ENCODE data around the gene KASH5.

KASH5 gene

DNA sequence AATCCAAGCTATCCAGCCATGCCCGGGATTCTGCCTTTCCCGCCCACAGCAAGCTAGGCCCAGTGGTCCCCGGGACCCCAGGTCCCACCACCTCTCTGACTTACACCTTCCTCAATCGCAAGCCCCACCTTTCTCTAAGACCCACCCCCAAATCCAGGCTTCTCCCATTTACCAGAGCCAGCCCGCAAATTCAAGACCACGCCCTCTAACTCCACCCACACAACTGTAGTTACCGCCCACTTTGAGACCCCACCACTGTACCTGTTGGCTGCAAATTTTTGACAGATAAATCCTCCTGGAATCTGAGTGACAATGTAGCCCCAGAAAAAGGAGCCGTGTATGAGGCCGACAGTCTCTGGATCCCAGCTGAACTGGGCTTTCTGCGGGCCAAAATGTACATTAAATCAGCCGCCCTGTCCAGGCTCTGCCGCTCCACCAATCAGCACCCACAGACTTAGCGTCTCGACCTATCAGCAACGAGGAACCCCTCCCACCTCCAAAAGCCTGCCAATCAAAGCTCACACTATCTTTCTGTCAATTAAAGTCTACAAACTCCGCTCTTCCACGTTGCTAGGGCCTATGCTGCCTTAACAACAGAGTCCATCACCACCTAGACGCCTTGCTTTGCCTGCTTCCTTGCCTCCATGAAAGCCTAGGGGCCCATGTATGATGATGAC lies 47.0 kb downstream of the KASH5 start:
- Histone ChIP-seq H3K4me3 (ENCODE audit: low read length) (no peak overlapping the region), H3K4me1 (ENCODE audit: control insufficient read depth, insufficient read depth, low read length) (no peaks in the 10 kb centered on the region), H3K9ac (ENCODE audit: low read length) (no peak overlapping the region), H3K36me3 (ENCODE audit: control insufficient read depth, insufficient read depth, low read length, severe bottlenecking) (no peaks in the 10 kb centered on the region), H3K27me3 (replicated peaks; ENCODE audit: control insufficient read depth, insufficient read depth, low read length) (peaks cover 53% of the 10 kb centered on the region), H3K9me3 (ENCODE audit: control insufficient read depth, low read length) (no peaks in the 10 kb centered on the region)
- DNase-seq (ENCODE audit: low read depth), result no peak

DNA sequence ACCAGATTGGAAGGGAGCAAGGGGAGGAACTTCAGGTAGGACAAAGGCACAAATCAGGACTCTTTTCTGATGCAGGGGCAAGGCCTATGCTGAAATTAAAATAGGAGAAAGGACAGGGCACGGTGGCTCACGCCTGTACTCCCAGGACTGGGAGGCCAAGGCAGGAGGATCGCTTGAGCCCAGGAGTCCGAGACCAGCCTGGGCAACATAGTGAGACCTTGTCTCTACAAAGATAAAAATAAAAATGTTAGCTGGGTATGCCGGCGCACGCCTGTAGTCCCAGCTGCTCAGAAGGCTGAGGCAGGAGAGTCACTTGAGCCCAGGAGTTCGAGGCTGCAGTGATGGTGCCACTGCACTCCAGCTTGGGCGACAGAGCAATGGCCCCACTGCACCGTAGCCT lies 47.6 kb downstream of the KASH5 start:
- Histone ChIP-seq H3K9ac (ENCODE audit: low read length) (no peak overlapping the region), H3K27me3 (replicated peaks; ENCODE audit: control insufficient read depth, insufficient read depth, low read length) (peaks cover 54% of the 10 kb centered on the region), H3K4me1 (ENCODE audit: control insufficient read depth, insufficient read depth, low read length) (no peaks in the 10 kb centered on the region), H3K4me3 (ENCODE audit: low read length) (no peak overlapping the region), H3K9me3 (ENCODE audit: control insufficient read depth, low read length) (no peaks in the 10 kb centered on the region), H3K36me3 (ENCODE audit: control insufficient read depth, insufficient read depth, low read length, severe bottlenecking) (no peaks in the 10 kb centered on the region)
- DNase-seq (ENCODE audit: low read depth), result no peak

GRCh38 chr19:49436381-49437017 lies 48.5 kb downstream of the KASH5 start:
- no peak for DNase-seq (ENCODE audit: low read depth)
- H3K4me3 ChIP-seq (ENCODE audit: low read length), result no peak overlapping the region
- no peak overlapping the region for H3K9ac ChIP-seq (ENCODE audit: low read length)
- H3K27me3 ChIP-seq (replicated peaks; ENCODE audit: control insufficient read depth, insufficient read depth, low read length), result peaks cover 55% of the 10 kb centered on the region
- no peaks in the 10 kb centered on the region for H3K4me1 ChIP-seq (ENCODE audit: control insufficient read depth, insufficient read depth, low read length)
- no peaks in the 10 kb centered on the region for H3K9me3 ChIP-seq (ENCODE audit: control insufficient read depth, low read length)
- no peaks in the 10 kb centered on the region for H3K36me3 ChIP-seq (ENCODE audit: control insufficient read depth, insufficient read depth, low read length, severe bottlenecking)

GRCh38 chr19:49437231-49437630 lies 49.2 kb downstream of the KASH5 start:
- Histone ChIP-seq H3K36me3 (ENCODE audit: control insufficient read depth, insufficient read depth, low read length, severe bottlenecking) (no peaks in the 10 kb centered on the region), H3K9ac (ENCODE audit: low read length) (no peak overlapping the region), H3K4me1 (ENCODE audit: control insufficient read depth, insufficient read depth, low read length) (peaks cover 2% of the 10 kb centered on the region), H3K9me3 (ENCODE audit: control insufficient read depth, low read length) (no peaks in the 10 kb centered on the region), H3K27me3 (replicated peaks; ENCODE audit: control insufficient read depth, insufficient read depth, low read length) (peaks cover 60% of the 10 kb centered on the region), H3K4me3 (ENCODE audit: low read length) (no peak overlapping the region)
- DNase-seq (ENCODE audit: low read depth), result no peak

GRCh38 chr19:49438261-49438660 lies 50.2 kb downstream of the KASH5 start:
- no peak overlapping the region for H3K9ac ChIP-seq (ENCODE audit: low read length)
- peaks cover 60% of the 10 kb centered on the region for H3K27me3 ChIP-seq (replicated peaks; ENCODE audit: control insufficient read depth, insufficient read depth, low read length)

GRCh38 chr19:49439836-49440235 lies 51.8 kb downstream of the KASH5 start:
- Histone ChIP-seq H3K36me3 (ENCODE audit: control insufficient read depth, insufficient read depth, low read length, severe bottlenecking) (no peaks in the 10 kb centered on the region), H3K4me1 (ENCODE audit: control insufficient read depth, insufficient read depth, low read length) (peaks cover 4% of the 10 kb centered on the region), H3K4me3 (ENCODE audit: low read length) (no peak overlapping the region), H3K9ac (ENCODE audit: low read length) (no peak overlapping the region), H3K27me3 (replicated peaks; ENCODE audit: control insufficient read depth, insufficient read depth, low read length) (peaks cover 56% of the 10 kb centered on the region), H3K9me3 (ENCODE audit: control insufficient read depth, low read length) (no peaks in the 10 kb centered on the region)
- DNase-seq (ENCODE audit: low read depth), result no peak

More at GRCh38 chr19:49438261-49438660, 50.2 kb downstream of the KASH5 start:
- Histone ChIP-seq H3K4me3 (ENCODE audit: low read length) (no peak overlapping the region), H3K9me3 (ENCODE audit: control insufficient read depth, low read length) (no peaks in the 10 kb centered on the region), H3K4me1 (ENCODE audit: control insufficient read depth, insufficient read depth, low read length) (peaks cover 4% of the 10 kb centered on the region), H3K36me3 (ENCODE audit: control insufficient read depth, insufficient read depth, low read length, severe bottlenecking) (no peaks in the 10 kb centered on the region)
- DNase-seq (ENCODE audit: low read depth), result no peak

DNA sequence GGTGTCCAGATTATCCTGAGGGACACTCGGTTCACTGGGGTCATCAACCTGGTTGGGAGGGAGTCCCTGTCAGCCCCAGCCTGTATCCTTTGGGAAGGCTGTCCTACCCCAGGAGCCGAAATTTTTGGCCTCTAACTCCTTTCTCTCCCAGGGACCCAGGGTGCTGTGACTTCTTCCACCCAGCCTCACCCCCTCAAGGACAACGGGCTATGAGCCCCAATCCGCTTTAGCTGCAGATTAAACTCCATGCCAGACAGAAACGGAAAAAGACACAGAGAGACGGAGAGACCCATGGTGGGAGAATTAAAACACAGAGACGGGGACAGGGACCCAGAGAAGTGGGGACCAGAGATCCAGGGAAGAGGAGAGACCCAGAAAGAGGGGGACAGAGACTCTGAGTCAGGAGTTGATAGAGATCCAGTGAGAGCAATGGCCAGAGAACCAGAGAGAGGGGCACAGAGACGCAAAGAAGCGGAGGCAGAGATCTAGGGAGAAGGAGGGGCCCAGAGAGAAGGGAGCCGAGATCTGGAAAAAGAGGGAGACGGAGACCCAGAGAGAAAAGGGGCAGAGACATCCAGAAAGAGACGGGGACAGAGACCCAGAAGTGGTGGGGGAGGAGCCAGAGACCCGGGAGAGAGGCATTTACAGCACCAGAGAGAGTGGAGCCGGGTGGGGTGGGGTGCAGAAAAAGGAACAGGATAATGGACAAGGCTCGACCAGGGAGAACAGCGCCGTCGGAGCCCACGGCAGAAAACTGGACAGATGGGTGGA lies 52.6 kb downstream of the KASH5 start:
- no peaks in the 10 kb centered on the region for H3K36me3 ChIP-seq (ENCODE audit: control insufficient read depth, insufficient read depth, low read length, severe bottlenecking)
- H3K4me3 ChIP-seq (ENCODE audit: low read length), result no peak overlapping the region
- DNase-seq (ENCODE audit: low read depth), result no peak
- peaks cover 56% of the 10 kb centered on the region for H3K27me3 ChIP-seq (replicated peaks; ENCODE audit: control insufficient read depth, insufficient read depth, low read length)
- H3K9me3 ChIP-seq (ENCODE audit: control insufficient read depth, low read length), result no peaks in the 10 kb centered on the region
- H3K9ac ChIP-seq (ENCODE audit: low read length), result no peak overlapping the region
- peaks cover 4% of the 10 kb centered on the region for H3K4me1 ChIP-seq (ENCODE audit: control insufficient read depth, insufficient read depth, low read length)

DNA sequence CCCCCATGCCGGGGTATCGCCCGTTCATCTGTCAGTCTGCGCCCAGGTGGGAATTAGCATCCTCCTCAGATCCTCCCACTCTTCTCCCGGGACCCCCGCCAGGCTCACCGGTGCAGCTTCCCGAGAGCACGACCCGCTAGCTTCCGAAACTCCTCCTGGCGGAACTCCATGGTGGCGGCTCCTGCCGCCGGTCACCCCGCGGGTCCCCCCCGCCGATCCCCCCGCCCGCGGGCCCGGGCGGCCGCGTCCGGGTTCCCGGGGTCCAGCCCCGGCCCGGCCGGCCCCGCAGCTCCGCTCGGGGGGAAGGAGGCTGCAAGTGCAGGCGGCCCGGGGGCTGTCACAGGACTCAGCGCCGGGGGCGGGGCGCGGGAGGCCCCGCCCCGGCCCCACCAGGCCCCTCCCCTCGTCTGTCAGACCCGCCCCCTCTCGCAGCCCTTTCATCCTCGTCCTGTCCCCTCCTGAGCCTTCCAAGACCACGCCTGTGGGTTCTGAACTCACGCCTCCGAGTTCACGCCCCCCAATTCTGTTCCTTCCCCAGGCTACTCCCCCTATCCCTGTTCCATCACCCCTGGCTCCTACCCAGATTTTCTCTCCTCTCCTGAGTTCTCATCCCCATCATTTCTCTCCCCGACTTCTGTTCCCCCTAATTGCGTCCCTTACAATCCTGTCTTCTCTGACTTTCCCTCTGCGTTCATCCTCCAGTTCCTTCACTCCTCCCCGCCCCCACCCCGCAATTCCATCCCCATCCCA lies 53.3 kb downstream of the KASH5 start, which contains the start of gene SLC17A7:
Gene SLC17A7, minus strand, starts transcription at position 318 of the 750 bp plus-strand sequence. Its CDS starts 148 bp downstream, at position 170.
- H3K9me3 ChIP-seq (ENCODE audit: control insufficient read depth, low read length), result no peaks in the 10 kb centered on the region
- peak within 1 kb of the TSS; percentile 54 for H3K4me3 ChIP-seq (ENCODE audit: low read length)
- no peaks in the 10 kb centered on the region for H3K36me3 ChIP-seq (ENCODE audit: control insufficient read depth, insufficient read depth, low read length, severe bottlenecking)
- H3K9ac ChIP-seq (ENCODE audit: low read length), result no peak within 1 kb of the TSS
- H3K27me3 ChIP-seq (replicated peaks; ENCODE audit: control insufficient read depth, insufficient read depth, low read length), result peaks cover 51% of the 10 kb centered on the region
- peaks cover 4% of the 10 kb centered on the region for H3K4me1 ChIP-seq (ENCODE audit: control insufficient read depth, insufficient read depth, low read length)
- peak; percentile 48 for DNase-seq (ENCODE audit: low read depth)

GRCh38 chr19:49441960-49442350 lies 53.9 kb downstream of the KASH5 start:
- Histone ChIP-seq H3K9ac (ENCODE audit: low read length) (no peak overlapping the region), H3K9me3 (ENCODE audit: control insufficient read depth, low read length) (no peaks in the 10 kb centered on the region), H3K36me3 (ENCODE audit: control insufficient read depth, insufficient read depth, low read length, severe bottlenecking) (no peaks in the 10 kb centered on the region), H3K4me3 (ENCODE audit: low read length) (peak overlapping the region; percentile 54), H3K4me1 (ENCODE audit: control insufficient read depth, insufficient read depth, low read length) (peaks cover 4% of the 10 kb centered on the region), H3K27me3 (replicated peaks; ENCODE audit: control insufficient read depth, insufficient read depth, low read length) (peaks cover 47% of the 10 kb centered on the region)
- DNase-seq (ENCODE audit: low read depth), result no peak

DNA sequence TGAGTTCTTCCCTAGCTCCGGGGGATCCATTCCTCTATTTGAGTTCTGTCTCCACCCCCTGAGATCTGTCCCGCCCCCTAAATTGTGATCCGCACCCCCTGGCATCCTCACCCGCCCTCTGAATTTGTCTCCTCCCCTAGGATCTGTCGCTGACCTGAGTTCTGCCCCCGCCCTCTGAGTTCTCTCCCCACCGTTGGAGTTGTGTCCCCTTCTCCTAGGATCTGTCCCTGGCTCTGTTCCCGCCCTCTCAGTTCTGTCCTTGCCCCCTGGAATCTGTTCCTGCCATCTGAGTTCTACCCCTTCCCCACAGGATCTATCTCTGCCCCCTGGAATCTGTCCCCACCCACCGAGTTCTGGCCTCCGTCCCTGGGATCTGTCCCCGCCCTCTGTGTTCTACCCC lies 54.3 kb downstream of the KASH5 start:
- Histone ChIP-seq H3K9me3 (ENCODE audit: control insufficient read depth, low read length) (no peaks in the 10 kb centered on the region), H3K9ac (ENCODE audit: low read length) (no peak overlapping the region), H3K36me3 (ENCODE audit: control insufficient read depth, insufficient read depth, low read length, severe bottlenecking) (no peaks in the 10 kb centered on the region), H3K27me3 (replicated peaks; ENCODE audit: control insufficient read depth, insufficient read depth, low read length) (peaks cover 45% of the 10 kb centered on the region), H3K4me3 (ENCODE audit: low read length) (peak overlapping the region; percentile 54), H3K4me1 (ENCODE audit: control insufficient read depth, insufficient read depth, low read length) (peaks cover 4% of the 10 kb centered on the region)
- no peak for DNase-seq (ENCODE audit: low read depth)

Measured in adipocyte (in vitro differentiated cells).